ENCODE measurements around the gene ABLIM2. TPM values are rescaled to one million over a fixed set of nuclear protein-coding genes. Genes with fewer than 3 reads are reported as not detected.

Gene ABLIM2
- total and polyA plus RNA-seq, 2 of the 4 experiments (the other 2 are of a cell fraction): under 0.01 to 0.10 TPM

GRCh38 chr4:8121292-8122015 lies 37.2 kb downstream of the ABLIM2 start:
- intact Hi-C loops (cut with micrococcal nuclease): no loop called here
- H3K4me1 ChIP-seq (ENCODE audit: control insufficient read depth, insufficient read depth, low read length): peaks cover 2% of the 10 kb centered on the region; the same call in 1 of the 2 replicates

More at GRCh38 chr4:8121292-8122015, 37.2 kb downstream of the ABLIM2 start:
- no peak overlapping the region for H3K4me3 ChIP-seq (ENCODE audit: insufficient read depth, low read depth, low read length)
- DNase-seq (no peak), ATAC-seq (ENCODE audit: low read depth) (no peak)
- H3K9ac ChIP-seq (ENCODE audit: low read depth, low read length): no peak overlapping the region
- no TSS peak for BruUV-seq (replicated peaks)
- CTCF ChIA-PET: no interaction called here
- dilution Hi-C loops (cut with HindIII; ENCODE audit: low sequenced_read_pairs, unreplicated experiment): no loop called here
- no peak overlapping the region for H3K4me2 ChIP-seq (ENCODE audit: low read depth, low read length)
- H2BK5ac ChIP-seq (ENCODE audit: low read depth, low read length, poor library complexity, severe bottlenecking): no peak overlapping the region
- in situ Hi-C loops (cut with MboI; ENCODE audit: low sequenced_read_pairs): no loop called here
- no peak for TF ChIP-seq MAFK (IDR thresholded peaks at IDR 0.05; ENCODE audit: low read depth, low read length)
- no peak for TF ChIP-seq RFX5 (IDR thresholded peaks at IDR 0.05; ENCODE audit: low read depth, low read length)
- no peak for TF ChIP-seq USF2 (IDR thresholded peaks at IDR 0.05; ENCODE audit: low read depth, low read length)
- no peak for TF ChIP-seq CEBPB (IDR thresholded peaks at IDR 0.05; ENCODE audit: low read depth, low read length)
- no peak for TF ChIP-seq ELK1 (IDR thresholded peaks at IDR 0.05; ENCODE audit: borderline replicate concordance, low read depth, low read length)
- TF ChIP-seq MXI1 (IDR thresholded peaks at IDR 0.05; ENCODE audit: borderline replicate concordance, low read depth, low read length): no peak
- no peak for TF ChIP-seq NFE2L2 (IDR thresholded peaks at IDR 0.05; ENCODE audit: low read depth, low read length)
- TF ChIP-seq SMC3 (IDR thresholded peaks at IDR 0.05; ENCODE audit: low read depth, low read length): no peak
- no peak for TF ChIP-seq POLR2A (IDR thresholded peaks at IDR 0.05; ENCODE audit: low read depth, low read length)
- TF ChIP-seq FOS (IDR thresholded peaks at IDR 0.05; ENCODE audit: low read depth, low read length): no peak
- no peak for TF ChIP-seq MAZ (IDR thresholded peaks at IDR 0.05; ENCODE audit: borderline replicate concordance, low read depth, low read length)
- TF ChIP-seq RCOR1 (IDR thresholded peaks at IDR 0.05; ENCODE audit: insufficient replicate concordance, low read length): no peak
- no peak for TF ChIP-seq CHD1 (IDR thresholded peaks at IDR 0.05; ENCODE audit: low read depth, low read length)
- H2AFZ ChIP-seq (replicated peaks; ENCODE audit: low read length, poor library complexity): no peak overlapping the region
- H3K23ac ChIP-seq (ENCODE audit: low read depth, low read length): no peak overlapping the region
- no peak overlapping the region for H2AK5ac ChIP-seq (ENCODE audit: low read depth, low read length)
- POLR2A ChIA-PET (ENCODE audit: unreplicated experiment): no interaction called here
- WGBS, 2 experiments (ENCODE audit: extremely low coverage in 2 of 2, insufficient read length in 1 of 2): 59% methylated on average over 2 of the region's 16 CpGs; no CpG with 5 or more reads in 1 of the 2 experiments
- H3K14ac ChIP-seq (replicated peaks; ENCODE audit: low read depth, low read length): no peak overlapping the region
- no peak overlapping the region for H3K18ac ChIP-seq (ENCODE audit: low read depth, low read length)
- H2AK9ac ChIP-seq (replicated peaks; ENCODE audit: low read depth, low read length, poor library complexity): peak overlapping the region; percentile 50
- H2BK120ac ChIP-seq (ENCODE audit: low read depth, low read length): no peak overlapping the region
- H3K56ac ChIP-seq (ENCODE audit: extremely low read depth, insufficient read depth, low read length): no peak overlapping the region
- no peak overlapping the region for H4K8ac ChIP-seq (ENCODE audit: low read depth in 2 of 2, low read length in 2 of 2)
- no peak overlapping the region for H3K4ac ChIP-seq (ENCODE audit: low read depth, low read length)
- no peaks in the 10 kb centered on the region for H4K20me1 ChIP-seq (ENCODE audit: insufficient read depth, low read length)
- H2BK20ac ChIP-seq (ENCODE audit: low read depth, low read length): no peak overlapping the region
- peaks cover 52% of the 10 kb centered on the region for H3K27me3 ChIP-seq (ENCODE audit: control insufficient read depth, insufficient read depth, low read length)
- H2BK15ac ChIP-seq (ENCODE audit: low read depth, low read length): no peak overlapping the region
- H3K36me3 ChIP-seq (ENCODE audit: control insufficient read depth, insufficient read depth, low read length): no peaks in the 10 kb centered on the region
- no peak overlapping the region for H4K91ac ChIP-seq (ENCODE audit: insufficient read depth, low read depth, low read length)
- no peak overlapping the region for H3K27ac ChIP-seq (ENCODE audit: insufficient read depth, low read length)
- no peaks in the 10 kb centered on the region for H3K9me3 ChIP-seq (ENCODE audit: control insufficient read depth, insufficient read depth, low read length)
- H4K5ac ChIP-seq (ENCODE audit: low read depth, low read length): no peak overlapping the region
- no peaks in the 10 kb centered on the region for H3K79me1 ChIP-seq (ENCODE audit: low read depth in 1 of 2, low read length in 2 of 2)
- no peaks in the 10 kb centered on the region for H3K9me1 ChIP-seq (ENCODE audit: insufficient read depth, low read length)
